PFSK-1 (cell line): ENCODE measurements around the gene SOX5.

Source experiments
- FOXP2 ChIP-seq: optimal IDR thresholded peaks from 2 replicates; pipeline ENCODE3; 2011; ENCODE audit warnings: borderline replicate concordance, control low read depth, inconsistent platforms; ENCODE audit not compliant: insufficient read depth; ENCODE audit errors: extremely low read length, extremely low read depth
- POLR2AphosphoS5 ChIP-seq: IDR thresholded peaks from 2 replicates; pipeline ENCODE4 v1.6.1; 2012; ENCODE audit warnings: low read depth, mild to moderate bottlenecking, control low read depth, low read length, moderate library complexity
- SIN3A ChIP-seq: IDR thresholded peaks from 2 replicates; pipeline ENCODE4 v1.6.1; 2012; ENCODE audit warnings: mild to moderate bottlenecking, low read length, moderate library complexity, borderline replicate concordance; ENCODE audit not compliant: insufficient read depth
- TAF1 ChIP-seq: IDR thresholded peaks from 2 replicates; pipeline ENCODE4 v1.6.1; 2012; ENCODE audit warnings: low read length, control low read depth, borderline replicate concordance; ENCODE audit not compliant: insufficient read depth
- TF ChIP-seq, protein P1 (sequence below), 2 experiments: IDR thresholded peaks; 2 replicates each; pipeline versions ENCODE4 v1.6.1 to v1.8.0; 2011 to 2012; ENCODE audit warnings: low read depth in 2 of 2, low read length in 2 of 2, control low read depth in 1 of 2, inconsistent platforms in 1 of 2, mild to moderate bottlenecking in 1 of 2, moderate library complexity in 1 of 2; ENCODE audit not compliant: insufficient read depth in 1 of 2

SOX5 gene

DNA sequence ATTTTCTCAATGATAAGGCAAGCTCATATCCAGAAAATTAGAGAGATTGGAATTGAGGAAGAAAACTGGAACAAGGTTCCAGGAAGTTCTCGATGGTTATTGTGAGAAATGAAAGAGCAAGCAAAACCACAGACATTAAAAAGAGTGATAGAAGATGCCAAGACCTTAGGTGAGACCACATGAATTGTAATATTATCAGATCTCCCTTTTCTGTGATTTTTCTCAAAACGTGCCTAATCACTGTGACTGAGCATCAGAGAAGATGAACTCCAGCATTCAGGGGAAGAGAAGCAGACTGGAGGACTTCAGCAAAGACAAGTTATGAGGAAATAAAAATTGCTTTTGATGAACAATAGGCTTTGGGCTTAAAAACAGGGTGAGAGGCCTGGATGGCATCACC is 278.8 kb downstream of the SOX5 start:
- TF ChIP-seq POLR2AphosphoS5 (no peak), SIN3A (no peak), TAF1 (no peak), FOXP2 (no peak)
- TF ChIP-seq, protein P1, sequence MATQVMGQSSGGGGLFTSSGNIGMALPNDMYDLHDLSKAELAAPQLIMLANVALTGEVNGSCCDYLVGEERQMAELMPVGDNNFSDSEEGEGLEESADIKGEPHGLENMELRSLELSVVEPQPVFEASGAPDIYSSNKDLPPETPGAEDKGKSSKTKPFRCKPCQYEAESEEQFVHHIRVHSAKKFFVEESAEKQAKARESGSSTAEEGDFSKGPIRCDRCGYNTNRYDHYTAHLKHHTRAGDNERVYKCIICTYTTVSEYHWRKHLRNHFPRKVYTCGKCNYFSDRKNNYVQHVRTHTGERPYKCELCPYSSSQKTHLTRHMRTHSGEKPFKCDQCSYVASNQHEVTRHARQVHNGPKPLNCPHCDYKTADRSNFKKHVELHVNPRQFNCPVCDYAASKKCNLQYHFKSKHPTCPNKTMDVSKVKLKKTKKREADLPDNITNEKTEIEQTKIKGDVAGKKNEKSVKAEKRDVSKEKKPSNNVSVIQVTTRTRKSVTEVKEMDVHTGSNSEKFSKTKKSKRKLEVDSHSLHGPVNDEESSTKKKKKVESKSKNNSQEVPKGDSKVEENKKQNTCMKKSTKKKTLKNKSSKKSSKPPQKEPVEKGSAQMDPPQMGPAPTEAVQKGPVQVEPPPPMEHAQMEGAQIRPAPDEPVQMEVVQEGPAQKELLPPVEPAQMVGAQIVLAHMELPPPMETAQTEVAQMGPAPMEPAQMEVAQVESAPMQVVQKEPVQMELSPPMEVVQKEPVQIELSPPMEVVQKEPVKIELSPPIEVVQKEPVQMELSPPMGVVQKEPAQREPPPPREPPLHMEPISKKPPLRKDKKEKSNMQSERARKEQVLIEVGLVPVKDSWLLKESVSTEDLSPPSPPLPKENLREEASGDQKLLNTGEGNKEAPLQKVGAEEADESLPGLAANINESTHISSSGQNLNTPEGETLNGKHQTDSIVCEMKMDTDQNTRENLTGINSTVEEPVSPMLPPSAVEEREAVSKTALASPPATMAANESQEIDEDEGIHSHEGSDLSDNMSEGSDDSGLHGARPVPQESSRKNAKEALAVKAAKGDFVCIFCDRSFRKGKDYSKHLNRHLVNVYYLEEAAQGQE (IDR thresholded peaks at IDR 0.05; ENCODE audit: insufficient read depth in 1 of 2, low read depth in 2 of 2, low read length in 2 of 2), result no peak

DNA sequence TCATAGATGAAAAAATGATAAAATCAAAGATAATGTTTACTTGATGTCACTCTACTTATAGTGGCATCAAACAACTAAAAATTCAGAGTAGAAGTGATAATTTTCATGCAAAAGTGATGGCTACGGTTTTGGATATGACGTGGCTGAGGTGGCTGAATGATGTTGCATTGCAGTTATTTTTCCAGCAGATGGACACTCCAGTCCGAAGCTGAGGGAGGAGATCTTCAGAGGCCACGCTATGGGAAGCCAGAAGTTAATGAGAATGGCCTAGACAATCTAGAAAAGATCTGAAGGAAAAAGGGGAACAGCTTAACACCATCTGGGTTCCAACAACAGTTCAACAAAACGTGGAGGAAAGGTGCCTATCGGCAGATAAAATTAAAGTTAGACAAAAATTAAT is 279.8 kb downstream of the SOX5 start:
- TF ChIP-seq FOXP2 (no peak), TAF1 (no peak), SIN3A (no peak), POLR2AphosphoS5 (no peak)
- TF ChIP-seq, protein P1 (IDR thresholded peaks at IDR 0.05; ENCODE audit: insufficient read depth in 1 of 2, low read depth in 2 of 2, low read length in 2 of 2), result no peak

DNA sequence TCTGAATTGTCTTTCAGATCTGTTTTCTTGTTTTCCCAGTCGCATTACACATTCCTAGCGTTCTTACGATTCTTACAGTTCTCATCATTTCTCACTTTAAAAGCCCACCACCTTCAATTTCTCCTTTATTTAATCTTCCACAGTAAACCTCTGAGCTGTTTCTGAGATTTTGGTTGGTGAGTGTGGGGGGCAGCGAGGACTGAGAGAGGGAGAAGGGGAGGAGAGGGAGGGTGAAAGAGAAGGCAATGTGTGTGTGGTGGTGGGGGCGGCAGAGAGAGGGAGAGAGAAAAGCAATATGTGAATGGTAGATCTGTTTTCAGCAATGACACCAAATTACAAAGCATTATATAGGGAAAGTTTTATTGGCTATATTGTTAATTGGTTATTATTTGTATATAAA is 282.6 kb downstream of the SOX5 start:
- TF ChIP-seq SIN3A (no peak), TAF1 (no peak), FOXP2 (no peak), POLR2AphosphoS5 (no peak)
- TF ChIP-seq, protein P1 (IDR thresholded peaks at IDR 0.05; ENCODE audit: insufficient read depth in 1 of 2, low read depth in 2 of 2, low read length in 2 of 2), result no peak

DNA sequence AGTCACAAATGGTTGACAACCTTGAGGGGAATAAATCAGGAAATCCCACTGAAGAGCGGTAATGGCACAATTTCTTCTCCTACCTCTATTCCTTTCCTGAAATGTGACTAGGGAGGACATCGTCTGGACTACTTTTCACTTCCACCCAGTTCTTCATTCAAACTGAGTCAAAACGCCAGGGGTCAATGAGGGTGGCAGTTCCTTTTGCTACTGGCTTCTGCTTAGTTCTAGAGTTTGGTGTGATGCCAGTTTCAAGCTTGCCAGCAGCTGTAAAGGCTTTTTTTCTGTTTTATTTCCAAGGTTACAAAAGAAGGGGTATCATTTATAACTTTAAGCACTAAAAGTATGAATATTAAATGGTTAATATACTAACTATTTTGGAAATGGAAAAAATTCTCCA is 286.5 kb downstream of the SOX5 start:
- TF ChIP-seq FOXP2, result no peak
- no peak for TF ChIP-seq SIN3A
- no peak for TF ChIP-seq TAF1
- TF ChIP-seq POLR2AphosphoS5, result no peak
- TF ChIP-seq, protein P1 (IDR thresholded peaks at IDR 0.05; ENCODE audit: insufficient read depth in 1 of 2, low read depth in 2 of 2, low read length in 2 of 2), result no peak

DNA sequence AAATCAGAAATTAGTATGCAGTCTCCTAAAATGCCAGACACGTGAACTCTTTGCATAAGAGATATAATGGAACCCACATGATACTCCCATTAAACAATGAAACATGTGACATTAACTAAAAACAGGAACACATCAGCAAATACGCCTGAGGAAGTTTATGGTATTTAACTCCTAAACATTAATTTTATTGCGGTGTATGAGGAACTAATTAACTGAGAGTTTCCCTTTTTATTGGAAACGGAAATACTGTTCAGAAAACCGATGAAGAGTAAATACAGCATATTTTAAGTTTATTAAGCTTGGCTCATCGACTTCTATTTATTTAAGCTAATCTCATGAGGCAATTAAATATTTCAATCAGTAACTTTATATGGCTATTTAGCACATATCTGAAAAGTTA is 290.3 kb downstream of the SOX5 start:
- TF ChIP-seq TAF1 (no peak), SIN3A (no peak), POLR2AphosphoS5 (no peak), FOXP2 (no peak)
- TF ChIP-seq, protein P1 (IDR thresholded peaks at IDR 0.05; ENCODE audit: insufficient read depth in 1 of 2, low read depth in 2 of 2, low read length in 2 of 2), result no peak
